HG03039 (cell line): ENCODE data around the gene TFAP2C.
"Not testable (repeated sequence)": the region's sequence is repeated elsewhere in the genome, so short reads cannot be mapped to it uniquely, and the experiment has no call there.

Source experiments
- ATAC-seq: cut with Tn5 transposase; IDR thresholded peaks from one replicate; pipeline ENCODE4 v1.9.1; 2021; ENCODE audit warnings: mild to moderate bottlenecking, moderate library complexity; ENCODE audit not compliant: unreplicated experiment

Gene TFAP2C

DNA sequence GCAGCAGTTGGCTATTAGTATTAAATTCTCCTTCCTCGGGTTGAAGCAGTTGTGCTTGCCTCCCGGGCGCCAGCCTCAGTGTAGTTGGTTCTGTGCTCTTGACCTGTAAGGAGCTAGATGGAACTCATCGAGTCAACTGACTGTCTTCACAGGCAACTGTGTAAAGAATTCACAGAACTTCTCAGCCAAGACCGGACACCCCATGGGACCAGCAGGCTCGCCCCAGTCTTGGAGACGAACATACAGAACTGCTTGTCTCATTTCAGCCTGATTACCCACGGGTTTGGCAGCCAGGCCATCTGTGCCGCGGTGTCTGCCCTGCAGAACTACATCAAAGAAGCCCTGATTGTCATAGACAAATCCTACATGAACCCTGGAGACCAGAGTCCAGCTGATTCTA, 8.5 kb downstream of the TFAP2C start:
- ATAC-seq = no peak

DNA sequence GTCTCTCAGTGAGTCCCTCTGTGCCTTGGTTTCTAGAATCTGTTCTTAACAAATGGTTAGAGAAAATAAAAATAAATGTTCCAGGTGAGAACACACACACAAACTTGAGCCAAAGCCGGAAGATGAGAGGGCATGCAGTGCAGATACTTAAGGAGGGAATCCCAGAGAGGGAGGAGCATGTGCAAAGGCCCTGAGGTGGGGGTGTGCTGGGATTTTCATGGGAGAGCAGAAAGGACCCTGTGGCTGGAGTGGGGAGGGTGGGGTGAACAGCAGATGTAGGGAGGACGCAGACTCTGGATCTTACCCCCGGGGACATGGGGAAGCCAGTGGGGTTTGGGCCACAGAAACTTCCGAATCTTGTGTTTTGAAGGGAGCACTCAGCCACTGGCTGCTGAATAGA, 17.5 kb downstream of the TFAP2C start:
- no peak for ATAC-seq

DNA sequence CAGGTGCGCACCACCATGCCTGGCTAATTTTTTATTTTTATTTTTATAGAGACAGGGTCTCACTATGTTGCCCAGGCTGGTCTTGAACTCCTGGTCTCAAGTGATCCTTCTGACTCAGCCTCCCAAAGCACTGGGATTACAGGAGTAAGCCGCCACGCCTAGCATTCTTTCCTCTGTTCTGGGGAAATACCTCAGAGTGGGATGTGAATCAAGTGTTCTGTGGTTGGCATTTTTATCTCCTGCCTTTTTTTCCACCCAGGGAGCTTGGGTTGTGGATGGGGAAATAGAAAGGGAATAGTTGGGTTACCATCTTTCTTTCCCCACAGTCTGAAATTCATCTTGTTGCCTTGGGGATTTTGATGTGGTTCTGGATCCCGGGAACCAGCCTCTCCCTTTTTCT, 24.1 kb downstream of the TFAP2C start:
- ATAC-seq = no peak

DNA sequence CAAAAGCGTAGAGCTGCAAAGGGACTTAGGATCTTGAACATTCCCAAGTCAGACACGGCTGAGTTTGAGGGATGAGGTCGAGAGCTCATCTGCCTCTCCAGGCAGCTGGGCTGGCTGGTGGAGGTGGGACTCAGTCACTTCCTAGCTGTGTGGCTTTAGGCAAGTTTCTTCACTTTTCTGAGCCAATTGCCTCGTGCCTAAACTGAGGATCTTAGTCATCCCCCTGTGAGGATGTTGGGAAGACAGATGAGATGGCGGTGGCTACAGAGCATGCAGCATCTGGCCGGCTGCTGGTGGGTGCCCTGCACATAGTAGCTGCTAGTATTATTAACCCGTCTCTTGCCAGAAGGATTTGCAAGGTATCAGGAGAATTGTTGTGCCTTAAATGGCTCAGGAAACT, 27.5 kb downstream of the TFAP2C start:
- no peak for ATAC-seq

DNA sequence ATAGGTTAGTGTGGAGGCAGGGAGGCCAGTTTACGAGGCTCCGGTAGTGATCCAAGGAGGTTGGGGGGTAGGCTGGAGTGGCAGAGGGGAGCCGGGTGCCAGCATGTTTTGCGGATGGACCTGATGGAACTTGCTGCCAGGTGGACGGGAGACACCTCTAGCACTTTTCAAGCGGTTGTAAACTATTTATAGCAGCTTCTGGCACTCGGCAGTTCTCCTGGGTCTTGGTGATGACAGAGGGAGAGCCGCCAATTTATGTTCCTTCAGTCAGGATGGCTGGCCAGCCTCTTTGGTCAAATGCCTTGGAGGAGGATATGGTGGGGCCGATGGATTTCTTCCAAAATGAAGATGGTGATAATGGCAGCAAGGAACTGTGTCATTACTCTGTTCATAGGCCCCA, 28.8 kb downstream of the TFAP2C start:
- ATAC-seq = no peak

DNA sequence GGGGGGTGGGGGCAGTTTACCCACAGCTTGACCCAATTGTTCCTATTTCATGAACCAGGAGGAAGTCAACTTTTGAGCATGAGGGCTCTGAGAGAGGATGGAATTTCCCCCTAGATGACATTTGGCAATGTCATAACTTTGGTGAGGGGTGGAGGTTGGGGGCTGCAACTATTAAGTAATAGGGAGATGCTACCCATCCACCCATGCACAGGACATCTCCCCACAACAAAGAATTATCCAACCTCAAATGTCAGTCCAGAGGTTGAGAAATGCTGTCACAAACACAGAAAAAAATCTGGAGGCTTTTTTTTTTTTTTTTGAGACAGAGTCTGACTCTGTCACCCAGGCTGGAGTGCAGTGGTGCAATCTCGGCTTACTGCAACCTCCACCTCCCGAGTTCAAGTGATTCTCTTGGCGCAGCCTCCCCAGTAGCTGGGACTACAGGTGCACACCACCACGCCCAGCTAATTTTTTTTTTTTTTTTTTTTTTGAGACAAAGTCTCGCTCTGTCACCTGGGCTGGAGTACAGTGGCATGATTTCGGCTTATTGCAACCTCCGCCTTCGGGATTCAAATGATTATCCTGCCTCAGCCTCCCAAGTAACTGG, 29.3 kb downstream of the TFAP2C start:
- not testable (repeated sequence) for ATAC-seq

DNA sequence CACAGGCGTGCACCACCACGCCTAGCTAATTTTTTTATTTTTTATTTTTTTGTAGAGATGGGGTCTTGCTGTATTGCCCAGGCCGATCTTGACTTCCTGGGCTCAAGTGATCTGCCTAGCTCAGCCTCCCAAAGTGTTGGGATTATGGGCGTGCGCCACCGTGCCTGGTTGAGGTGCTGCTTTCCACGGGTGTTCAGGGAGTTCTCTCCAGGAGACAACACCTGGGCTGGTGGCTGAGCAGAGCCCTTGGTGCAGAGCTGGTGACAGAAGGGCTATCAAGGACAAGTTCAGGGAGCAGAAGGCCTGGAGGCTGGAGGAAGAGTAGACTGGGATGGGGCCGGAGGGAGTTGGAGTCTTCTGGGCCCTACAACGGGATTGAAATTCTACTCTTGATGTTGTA, 34.6 kb downstream of the TFAP2C start:
- no peak for ATAC-seq

DNA sequence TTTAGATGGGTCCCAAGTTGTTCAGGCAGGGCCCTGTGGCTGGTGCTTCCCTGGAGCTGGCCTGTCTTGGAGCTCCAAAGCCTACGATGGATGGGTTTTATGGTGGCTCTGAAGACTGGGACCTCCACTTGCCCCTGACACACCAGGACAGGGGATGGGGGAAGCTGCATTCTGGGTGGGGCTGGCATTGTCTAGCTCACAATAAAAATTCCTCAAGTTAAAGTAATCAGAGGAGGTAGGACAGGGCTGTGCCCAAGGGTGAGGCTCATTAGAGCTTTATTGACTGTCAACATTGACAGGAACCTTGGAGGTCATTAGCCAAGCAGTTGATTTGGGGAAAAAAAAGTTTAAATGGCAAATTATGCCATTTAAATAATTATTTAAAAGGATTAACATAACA, 35.7 kb downstream of the TFAP2C start:
- ATAC-seq = no peak

DNA sequence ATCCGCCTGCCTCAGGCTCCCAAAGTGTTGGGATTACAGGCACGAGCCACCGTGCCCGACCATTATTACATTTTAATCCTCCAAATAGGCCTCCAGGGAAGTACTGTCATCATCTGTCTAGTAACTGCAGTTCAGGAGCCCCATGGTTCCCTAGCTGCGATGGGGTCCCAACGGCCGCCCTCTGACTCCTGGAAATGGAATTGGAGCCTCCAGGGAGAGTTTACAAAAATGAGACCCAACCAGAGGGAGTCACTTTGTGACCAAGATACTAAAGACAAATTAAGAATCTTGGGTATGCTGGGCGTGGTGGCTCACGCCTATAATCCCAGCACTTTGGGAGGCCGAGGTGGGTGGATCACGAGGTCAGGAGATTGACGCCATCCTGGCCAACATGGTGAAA, 36.7 kb downstream of the TFAP2C start:
- ATAC-seq = no peak

DNA sequence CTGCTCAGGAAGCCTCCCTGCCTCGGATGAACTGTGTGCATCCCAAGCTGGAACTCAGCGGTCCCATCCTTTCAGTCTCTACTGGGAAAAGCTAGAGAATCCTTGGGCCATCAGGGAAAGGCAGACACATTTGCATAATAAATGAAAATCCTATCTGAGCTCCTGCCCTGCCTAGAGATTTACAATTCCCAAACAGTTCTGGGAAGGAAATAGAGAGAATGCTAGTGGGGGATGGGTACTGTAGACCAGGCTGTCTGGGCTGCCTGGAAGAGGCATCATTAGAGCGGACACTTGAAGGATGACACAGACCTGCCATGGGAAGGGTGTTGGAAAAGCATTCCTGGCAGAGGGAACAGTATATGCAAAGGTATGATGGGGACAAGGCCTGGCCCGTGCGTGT, 44.3 kb downstream of the TFAP2C start:
- ATAC-seq = no peak

DNA sequence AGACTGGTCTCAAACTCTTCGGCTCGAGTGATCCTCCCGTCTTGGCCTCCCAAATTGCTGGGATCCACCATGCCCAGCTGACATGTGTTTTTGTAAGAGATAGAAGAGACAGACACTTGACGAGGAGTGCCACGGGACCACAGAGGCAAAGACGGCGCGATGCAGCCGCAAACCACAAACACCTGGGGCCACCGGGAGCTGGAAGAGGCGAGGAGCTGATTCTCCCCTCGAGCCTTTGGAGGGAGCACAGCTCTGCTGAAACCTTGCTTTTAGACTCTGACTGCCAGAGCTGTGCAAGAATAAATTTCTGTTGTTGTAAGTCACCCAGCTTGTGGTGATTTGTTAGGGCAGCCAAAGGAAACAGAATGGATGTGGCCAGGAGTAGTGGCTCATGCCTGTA, 46.9 kb downstream of the TFAP2C start:
- ATAC-seq = no peak

DNA sequence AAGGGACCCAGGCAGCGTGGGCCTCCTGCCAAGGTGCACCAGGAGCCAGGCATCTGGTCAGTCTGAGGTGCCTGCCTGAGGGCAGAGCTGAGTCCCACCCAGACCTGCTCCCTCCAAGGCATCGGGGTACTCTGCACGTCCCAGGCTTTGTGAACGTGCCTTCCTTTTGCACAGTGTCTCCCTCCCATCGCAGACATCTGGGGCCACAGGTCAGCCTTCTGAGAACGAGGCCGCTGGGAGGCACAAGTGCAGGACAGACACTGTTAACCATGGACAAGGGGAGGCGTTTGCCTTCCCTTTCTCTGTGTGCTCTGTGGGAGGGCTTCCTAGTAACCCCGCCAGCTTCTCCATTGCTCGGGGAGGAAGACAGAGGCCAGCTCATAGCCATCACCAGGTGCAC, 47.6 kb downstream of the TFAP2C start:
- ATAC-seq = no peak

DNA sequence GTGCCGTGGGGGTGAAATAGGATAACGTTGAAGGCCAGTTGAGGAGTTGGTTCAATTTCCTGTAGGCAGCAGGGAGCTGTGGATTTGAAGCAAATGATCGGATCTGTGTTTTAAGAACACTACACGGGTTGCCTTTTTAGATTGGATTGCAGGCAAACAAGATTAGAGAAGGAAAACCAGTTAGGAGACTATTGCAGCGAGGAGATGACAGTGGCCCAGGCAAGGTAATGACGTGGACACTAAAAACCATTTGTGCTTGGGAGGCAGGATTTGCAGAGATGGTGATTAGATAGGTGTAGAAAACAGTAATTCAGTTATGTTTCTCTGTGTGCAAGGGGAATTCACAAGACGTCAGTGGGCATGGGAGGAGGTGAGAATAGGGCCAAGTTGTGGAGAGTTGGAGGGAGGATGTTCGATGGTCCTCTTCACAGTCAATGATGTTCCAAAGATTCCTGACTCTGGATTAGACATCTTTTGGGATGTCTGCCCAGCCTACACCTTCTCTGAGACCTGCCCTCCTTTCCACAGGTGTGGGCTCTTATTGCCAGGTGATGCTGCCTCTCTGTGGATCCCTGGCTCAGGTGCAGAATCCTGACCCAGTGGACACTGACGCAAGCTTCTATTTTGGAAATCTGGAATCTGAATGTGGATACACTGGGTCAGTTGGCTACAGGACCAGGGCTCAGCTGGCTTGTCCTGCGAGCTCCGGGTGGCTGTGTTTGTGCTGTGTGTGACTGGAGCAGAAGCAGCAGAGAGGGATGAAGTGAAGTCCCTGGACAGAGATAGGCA, 54.2 kb downstream of the TFAP2C start:
- no peak for ATAC-seq

DNA sequence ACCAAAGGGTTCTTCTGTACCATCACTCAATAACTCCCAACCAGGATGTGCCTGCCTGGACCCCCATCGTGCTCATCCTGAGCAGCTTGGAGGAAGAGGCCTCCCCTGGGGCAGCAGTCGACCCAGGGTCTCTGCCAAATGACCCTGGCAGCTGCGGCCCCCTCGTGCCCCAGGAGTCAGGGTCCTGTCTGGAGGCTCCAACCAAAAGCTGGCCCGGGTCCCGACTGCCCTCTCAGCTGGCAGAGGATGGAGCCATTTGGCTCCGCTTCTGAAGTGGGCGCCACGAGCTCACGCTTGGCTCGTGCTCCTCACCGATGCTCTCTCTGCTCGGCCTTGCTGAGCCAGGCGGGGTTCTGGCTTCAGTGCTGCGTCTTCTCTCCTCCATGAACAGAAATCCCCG, 56.8 kb downstream of the TFAP2C start:
- ATAC-seq = no peak

DNA sequence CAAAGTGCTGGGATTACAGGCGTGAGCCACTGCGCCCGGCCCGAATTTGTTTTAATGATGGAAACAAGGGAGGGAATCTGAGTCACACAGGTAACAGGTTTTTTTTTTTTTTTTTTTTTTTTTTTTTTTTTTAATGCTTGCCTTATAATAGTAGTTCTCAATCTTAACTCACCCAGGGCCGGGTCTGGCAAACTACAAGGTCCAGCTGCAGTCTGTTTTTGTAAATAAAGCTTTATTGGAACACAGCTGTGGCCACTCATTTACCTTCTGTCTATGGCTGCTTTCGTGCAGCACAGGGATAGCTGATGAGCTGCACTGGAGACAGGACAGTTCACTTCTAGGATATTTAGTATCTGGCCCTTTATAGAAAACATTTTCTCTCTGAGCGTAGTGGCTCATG, 58.0 kb downstream of the TFAP2C start:
- no peak for ATAC-seq

DNA sequence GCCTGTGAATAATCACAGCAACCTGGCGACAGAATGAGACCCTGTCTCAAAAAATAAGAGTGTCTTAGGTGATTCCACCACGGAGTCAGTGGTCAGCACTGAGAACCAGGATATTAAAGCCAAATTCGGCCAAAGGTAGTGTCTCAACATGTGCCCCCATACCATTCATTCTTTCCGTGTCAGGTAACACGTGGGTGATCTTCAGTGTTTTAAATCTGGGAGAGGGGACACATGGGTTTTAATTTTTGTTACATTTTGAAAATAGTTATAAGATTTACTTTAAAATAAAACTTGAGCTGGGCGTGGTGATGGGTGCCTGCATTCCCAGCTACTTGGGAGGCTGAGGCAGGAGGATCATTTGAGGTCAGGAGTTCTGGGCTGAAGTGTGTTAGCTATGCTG, 59.0 kb downstream of the TFAP2C start:
- no peak for ATAC-seq
